ENCODE data around the gene RNPEP. TPM values are rescaled to one million over a fixed set of nuclear protein-coding genes. Genes with fewer than 3 reads are reported as not detected.
A peak's percentile ranks its signal among the peaks of the same experiment; 100 is the strongest.

The RNPEP gene
- total RNA-seq, 1 experiment from 2014 or later: 57.4 TPM

DNA sequence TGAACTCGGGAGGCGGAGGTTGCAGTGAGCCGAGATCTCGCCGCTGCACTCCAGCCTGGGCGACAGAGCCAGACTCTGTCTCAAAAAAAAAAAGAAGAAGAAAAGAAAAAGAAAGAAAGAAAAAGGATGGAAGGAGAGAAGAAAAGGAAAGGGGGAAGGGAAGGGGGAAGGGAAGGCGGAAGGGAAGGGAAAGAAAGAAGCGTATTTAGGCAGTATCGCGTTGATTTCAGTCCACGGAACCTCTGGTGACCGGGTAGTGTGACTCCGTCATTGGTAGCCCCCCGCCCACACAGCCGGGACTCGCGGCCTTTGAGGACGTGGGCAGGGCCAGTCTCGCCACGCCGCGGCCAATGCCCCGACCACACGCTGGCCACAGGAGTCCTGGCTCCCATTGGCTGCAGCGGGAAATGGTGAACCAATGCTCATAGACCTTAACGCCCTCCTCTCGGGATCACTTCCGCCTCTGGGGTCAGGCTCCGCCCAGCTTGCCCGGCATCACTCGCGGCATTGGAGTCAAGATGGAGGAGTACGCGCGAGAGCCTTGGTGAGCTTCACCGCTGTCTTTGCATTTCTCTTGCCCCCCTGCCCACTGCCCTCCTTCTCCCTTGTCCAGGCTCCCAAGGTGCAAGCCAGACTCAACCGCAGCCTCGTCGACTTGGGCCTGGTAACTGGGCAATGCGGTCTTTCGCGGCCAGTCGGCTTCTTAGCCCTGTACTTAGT, 27.3 kb upstream of the RNPEP start, which contains the start of gene TIMM17A:
TIMM17A (plus strand) TSS at position 495 of the 720 bp plus-strand sequence; CDS start at position 519, 24 bp downstream.
- CTCF ChIA-PET: interaction anchor here (1.0 to 4.5 kb wide), 6 partner anchors 9 to 79 kb away, joined by 3 to 38 read pairs (median 8); partner anchors contain the start of genes ELF3 and LMOD1
- peaks cover 10% of the 10 kb centered on the region for H3K4me1 Mint-ChIP-seq
- no peak for TF ChIP-seq CREB1 (CRISPR knock-in tag; IDR thresholded peaks at IDR 0.05)
- TF ChIP-seq ZBTB21 (CRISPR knock-in tag; IDR thresholded peaks at IDR 0.05; ENCODE audit: borderline replicate concordance): no peak
- TF ChIP-seq ZNF671 (CRISPR knock-in tag; IDR thresholded peaks at IDR 0.05): no peak
- TF ChIP-seq ELF4 (CRISPR knock-in tag; IDR thresholded peaks at IDR 0.05; ENCODE audit: low read depth): no peak
- TF ChIP-seq JAZF1 (CRISPR knock-in tag; IDR thresholded peaks at IDR 0.05): no peak
- TF ChIP-seq ETV6 (CRISPR knock-in tag; IDR thresholded peaks at IDR 0.05): peak; percentile 90
- TF ChIP-seq SMAD3 (CRISPR knock-in tag; IDR thresholded peaks at IDR 0.05; ENCODE audit: borderline replicate concordance): peak; percentile 82
- no peak for TF ChIP-seq RELA (CRISPR knock-in tag; IDR thresholded peaks at IDR 0.05; ENCODE audit: borderline replicate concordance)
- no peak for TF ChIP-seq JUN (CRISPR knock-in tag; IDR thresholded peaks at IDR 0.05)
- TF ChIP-seq NFYB (CRISPR knock-in tag; conservative IDR thresholded peaks at IDR 0.05; ENCODE audit: low read depth): peak; percentile 82
- TF ChIP-seq SP1 (CRISPR knock-in tag; conservative IDR thresholded peaks at IDR 0.05): peak; percentile 96
- TF ChIP-seq GRHL2 (CRISPR knock-in tag; IDR thresholded peaks at IDR 0.05; ENCODE audit: insufficient replicate concordance, severe bottlenecking): no peak
- TF ChIP-seq, protein P1, sequence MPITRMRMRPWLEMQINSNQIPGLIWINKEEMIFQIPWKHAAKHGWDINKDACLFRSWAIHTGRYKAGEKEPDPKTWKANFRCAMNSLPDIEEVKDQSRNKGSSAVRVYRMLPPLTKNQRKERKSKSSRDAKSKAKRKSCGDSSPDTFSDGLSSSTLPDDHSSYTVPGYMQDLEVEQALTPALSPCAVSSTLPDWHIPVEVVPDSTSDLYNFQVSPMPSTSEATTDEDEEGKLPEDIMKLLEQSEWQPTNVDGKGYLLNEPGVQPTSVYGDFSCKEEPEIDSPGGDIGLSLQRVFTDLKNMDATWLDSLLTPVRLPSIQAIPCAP (CRISPR knock-in tag; IDR thresholded peaks at IDR 0.05): 0 out of 2 replicates have a peak, but pooled peaks have one; percentile 83
- TF ChIP-seq ZNF423 (CRISPR knock-in tag; IDR thresholded peaks at IDR 0.05): no peak
- no peak for TF ChIP-seq FOXJ3 (CRISPR knock-in tag; IDR thresholded peaks at IDR 0.05; ENCODE audit: borderline replicate concordance)
- TF ChIP-seq, protein P2, sequence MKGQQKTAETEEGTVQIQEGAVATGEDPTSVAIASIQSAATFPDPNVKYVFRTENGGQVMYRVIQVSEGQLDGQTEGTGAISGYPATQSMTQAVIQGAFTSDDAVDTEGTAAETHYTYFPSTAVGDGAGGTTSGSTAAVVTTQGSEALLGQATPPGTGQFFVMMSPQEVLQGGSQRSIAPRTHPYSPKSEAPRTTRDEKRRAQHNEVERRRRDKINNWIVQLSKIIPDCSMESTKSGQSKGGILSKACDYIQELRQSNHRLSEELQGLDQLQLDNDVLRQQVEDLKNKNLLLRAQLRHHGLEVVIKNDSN (CRISPR knock-in tag; IDR thresholded peaks at IDR 0.05): peak; percentile 40; the same call in 1 of the 2 replicates
- TF ChIP-seq, protein P3, sequence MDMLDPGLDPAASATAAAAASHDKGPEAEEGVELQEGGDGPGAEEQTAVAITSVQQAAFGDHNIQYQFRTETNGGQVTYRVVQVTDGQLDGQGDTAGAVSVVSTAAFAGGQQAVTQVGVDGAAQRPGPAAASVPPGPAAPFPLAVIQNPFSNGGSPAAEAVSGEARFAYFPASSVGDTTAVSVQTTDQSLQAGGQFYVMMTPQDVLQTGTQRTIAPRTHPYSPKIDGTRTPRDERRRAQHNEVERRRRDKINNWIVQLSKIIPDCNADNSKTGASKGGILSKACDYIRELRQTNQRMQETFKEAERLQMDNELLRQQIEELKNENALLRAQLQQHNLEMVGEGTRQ (CRISPR knock-in tag; IDR thresholded peaks at IDR 0.05): no peak
- TF ChIP-seq, protein P4, sequence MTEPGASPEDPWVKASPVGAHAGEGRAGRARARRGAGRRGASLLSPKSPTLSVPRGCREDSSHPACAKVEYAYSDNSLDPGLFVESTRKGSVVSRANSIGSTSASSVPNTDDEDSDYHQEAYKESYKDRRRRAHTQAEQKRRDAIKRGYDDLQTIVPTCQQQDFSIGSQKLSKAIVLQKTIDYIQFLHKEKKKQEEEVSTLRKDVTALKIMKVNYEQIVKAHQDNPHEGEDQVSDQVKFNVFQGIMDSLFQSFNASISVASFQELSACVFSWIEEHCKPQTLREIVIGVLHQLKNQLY (CRISPR knock-in tag; IDR thresholded peaks at IDR 0.05): no peak
- no peak for TF ChIP-seq IRF2 (CRISPR knock-in tag; IDR thresholded peaks at IDR 0.05; ENCODE audit: borderline replicate concordance, low read depth)
- TF ChIP-seq, protein P5, sequence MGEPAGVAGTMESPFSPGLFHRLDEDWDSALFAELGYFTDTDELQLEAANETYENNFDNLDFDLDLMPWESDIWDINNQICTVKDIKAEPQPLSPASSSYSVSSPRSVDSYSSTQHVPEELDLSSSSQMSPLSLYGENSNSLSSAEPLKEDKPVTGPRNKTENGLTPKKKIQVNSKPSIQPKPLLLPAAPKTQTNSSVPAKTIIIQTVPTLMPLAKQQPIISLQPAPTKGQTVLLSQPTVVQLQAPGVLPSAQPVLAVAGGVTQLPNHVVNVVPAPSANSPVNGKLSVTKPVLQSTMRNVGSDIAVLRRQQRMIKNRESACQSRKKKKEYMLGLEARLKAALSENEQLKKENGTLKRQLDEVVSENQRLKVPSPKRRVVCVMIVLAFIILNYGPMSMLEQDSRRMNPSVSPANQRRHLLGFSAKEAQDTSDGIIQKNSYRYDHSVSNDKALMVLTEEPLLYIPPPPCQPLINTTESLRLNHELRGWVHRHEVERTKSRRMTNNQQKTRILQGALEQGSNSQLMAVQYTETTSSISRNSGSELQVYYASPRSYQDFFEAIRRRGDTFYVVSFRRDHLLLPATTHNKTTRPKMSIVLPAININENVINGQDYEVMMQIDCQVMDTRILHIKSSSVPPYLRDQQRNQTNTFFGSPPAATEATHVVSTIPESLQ (CRISPR knock-in tag; IDR thresholded peaks at IDR 0.05): no peak
- TF ChIP-seq MYBL2 (CRISPR knock-in tag; IDR thresholded peaks at IDR 0.05): peak; percentile 35; the same call in 1 of the 2 replicates
- TF ChIP-seq, protein P6, sequence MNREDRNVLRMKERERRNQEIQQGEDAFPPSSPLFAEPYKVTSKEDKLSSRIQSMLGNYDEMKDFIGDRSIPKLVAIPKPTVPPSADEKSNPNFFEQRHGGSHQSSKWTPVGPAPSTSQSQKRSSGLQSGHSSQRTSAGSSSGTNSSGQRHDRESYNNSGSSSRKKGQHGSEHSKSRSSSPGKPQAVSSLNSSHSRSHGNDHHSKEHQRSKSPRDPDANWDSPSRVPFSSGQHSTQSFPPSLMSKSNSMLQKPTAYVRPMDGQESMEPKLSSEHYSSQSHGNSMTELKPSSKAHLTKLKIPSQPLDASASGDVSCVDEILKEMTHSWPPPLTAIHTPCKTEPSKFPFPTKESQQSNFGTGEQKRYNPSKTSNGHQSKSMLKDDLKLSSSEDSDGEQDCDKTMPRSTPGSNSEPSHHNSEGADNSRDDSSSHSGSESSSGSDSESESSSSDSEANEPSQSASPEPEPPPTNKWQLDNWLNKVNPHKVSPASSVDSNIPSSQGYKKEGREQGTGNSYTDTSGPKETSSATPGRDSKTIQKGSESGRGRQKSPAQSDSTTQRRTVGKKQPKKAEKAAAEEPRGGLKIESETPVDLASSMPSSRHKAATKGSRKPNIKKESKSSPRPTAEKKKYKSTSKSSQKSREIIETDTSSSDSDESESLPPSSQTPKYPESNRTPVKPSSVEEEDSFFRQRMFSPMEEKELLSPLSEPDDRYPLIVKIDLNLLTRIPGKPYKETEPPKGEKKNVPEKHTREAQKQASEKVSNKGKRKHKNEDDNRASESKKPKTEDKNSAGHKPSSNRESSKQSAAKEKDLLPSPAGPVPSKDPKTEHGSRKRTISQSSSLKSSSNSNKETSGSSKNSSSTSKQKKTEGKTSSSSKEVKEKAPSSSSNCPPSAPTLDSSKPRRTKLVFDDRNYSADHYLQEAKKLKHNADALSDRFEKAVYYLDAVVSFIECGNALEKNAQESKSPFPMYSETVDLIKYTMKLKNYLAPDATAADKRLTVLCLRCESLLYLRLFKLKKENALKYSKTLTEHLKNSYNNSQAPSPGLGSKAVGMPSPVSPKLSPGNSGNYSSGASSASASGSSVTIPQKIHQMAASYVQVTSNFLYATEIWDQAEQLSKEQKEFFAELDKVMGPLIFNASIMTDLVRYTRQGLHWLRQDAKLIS (CRISPR knock-in tag; IDR thresholded peaks at IDR 0.05; ENCODE audit: borderline replicate concordance): no peak
- TF ChIP-seq, protein P7, sequence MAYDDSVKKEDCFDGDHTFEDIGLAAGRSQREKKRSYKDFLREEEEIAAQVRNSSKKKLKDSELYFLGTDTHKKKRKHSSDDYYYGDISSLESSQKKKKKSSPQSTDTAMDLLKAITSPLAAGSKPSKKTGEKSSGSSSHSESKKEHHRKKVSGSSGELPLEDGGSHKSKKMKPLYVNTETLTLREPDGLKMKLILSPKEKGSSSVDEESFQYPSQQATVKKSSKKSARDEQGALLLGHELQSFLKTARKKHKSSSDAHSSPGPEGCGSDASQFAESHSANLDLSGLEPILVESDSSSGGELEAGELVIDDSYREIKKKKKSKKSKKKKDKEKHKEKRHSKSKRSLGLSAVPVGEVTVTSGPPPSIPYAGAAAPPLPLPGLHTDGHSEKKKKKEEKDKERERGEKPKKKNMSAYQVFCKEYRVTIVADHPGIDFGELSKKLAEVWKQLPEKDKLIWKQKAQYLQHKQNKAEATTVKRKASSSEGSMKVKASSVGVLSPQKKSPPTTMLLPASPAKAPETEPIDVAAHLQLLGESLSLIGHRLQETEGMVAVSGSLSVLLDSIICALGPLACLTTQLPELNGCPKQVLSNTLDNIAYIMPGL (CRISPR knock-in tag; IDR thresholded peaks at IDR 0.05): no peak
- TF ChIP-seq ZNF396 (CRISPR knock-in tag; IDR thresholded peaks at IDR 0.05; ENCODE audit: borderline replicate concordance): no peak
- no peak for TF ChIP-seq RORB (CRISPR knock-in tag; IDR thresholded peaks at IDR 0.05)
- peak; percentile 91; the same call in 1 of the 2 replicates for TF ChIP-seq TEAD1 (CRISPR knock-in tag; IDR thresholded peaks at IDR 0.05)

More for the DNA sequence above, 27.3 kb upstream of the RNPEP start, which contains the start of gene TIMM17A:
- ATAC-seq (peak; percentile 99), DNase-seq (ENCODE audit: low spot score) (peak; percentile 94)
- H3K27ac Mint-ChIP-seq: peak within 1 kb of the TSS; percentile 98
- H3K4me3 Mint-ChIP-seq: peak within 1 kb of the TSS; percentile 97
- H3K36me3 Mint-ChIP-seq: peaks cover 25% of the 10 kb centered on the region
- POLR2A ChIA-PET: interaction anchor here (0.9 to 2.5 kb wide), 7 partner anchors 9 to 62 kb away, joined by 3 to 14 read pairs (median 5); partner anchors contain the start of genes ELF3 and LMOD1
- no peaks in the 10 kb centered on the region for H3K9me3 Mint-ChIP-seq
- H3K27me3 Mint-ChIP-seq (ENCODE audit: low read depth): no peaks in the 10 kb centered on the region

Measured in WTC11 (cell line).